GM18519 (cell line): Measurements from ENCODE around the gene GRIN2C.
"Not testable (repeated sequence)": the region's sequence is repeated elsewhere in the genome, so short reads cannot be mapped to it uniquely, and the experiment has no call there.

Source experiments
- ATAC-seq: cut with Tn5 transposase; IDR thresholded peaks from one replicate; pipeline ENCODE4 v1.9.1; 2021; ENCODE audit warnings: mild to moderate bottlenecking, moderate library complexity; ENCODE audit not compliant: unreplicated experiment, low FRiP score

Gene GRIN2C

DNA sequence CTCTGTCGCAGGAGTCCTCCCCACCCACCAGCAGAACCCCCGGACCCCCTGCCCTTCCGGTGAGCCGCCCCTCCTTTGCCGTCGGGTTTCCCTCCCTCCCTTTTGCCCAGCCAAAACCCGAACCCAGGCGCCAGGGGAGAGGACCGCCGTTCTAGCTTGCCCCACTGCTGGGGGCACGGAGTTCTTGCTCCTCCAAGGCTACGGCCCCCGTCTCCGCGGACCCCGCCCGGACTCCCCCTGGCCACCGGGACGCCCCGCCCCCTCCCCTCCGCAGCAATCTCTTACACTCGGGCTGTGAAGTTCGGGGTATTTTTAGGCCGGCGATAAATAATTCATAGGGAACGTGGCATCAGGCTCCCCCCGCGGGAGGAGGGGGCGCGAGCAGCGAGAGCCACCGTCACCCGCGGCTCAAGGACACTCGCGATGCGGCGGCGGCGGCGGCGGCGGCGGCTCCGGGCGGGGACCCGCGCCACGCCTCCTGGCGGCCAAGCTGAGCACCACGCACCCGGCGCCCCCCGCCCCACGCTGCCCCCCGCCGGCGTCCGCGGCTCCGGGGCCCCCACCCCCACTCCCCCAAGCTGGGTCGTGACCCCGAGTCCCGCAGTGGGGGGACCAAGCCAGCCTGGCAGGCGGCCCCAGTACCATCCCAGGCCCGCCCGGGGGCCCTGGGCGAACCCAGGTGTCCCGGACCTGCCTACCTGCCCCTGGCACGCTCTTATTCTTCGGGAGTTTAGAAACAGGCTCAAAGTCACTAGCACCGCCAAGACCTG lies at the start of gene GRIN2C:
Gene GRIN2C (minus strand): TSS at position 427 of the 770 bp plus-strand sequence. CDS start 4,793 bp downstream, outside the sequence.
- ATAC-seq, result no peak

DNA sequence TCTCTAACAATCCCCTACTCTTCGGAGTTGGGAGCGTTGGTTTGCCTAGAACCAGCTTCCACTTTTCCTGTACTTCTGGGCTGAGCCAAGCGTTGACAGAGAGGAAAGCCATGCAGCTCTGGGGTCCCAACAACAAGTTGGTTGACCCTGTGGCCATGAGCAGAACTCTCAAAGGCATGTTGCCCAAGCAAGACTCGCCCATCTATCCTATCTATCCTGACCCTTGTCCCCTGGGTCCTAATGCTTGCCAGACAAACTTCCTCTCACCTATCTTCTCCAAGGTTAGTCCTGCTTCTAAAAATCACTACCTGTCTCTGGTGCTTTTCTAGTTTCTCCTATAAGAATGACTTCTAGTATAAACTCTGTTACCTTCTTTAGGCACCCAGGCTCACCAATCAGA lies 49.4 kb upstream of the GRIN2C start:
- not testable (repeated sequence) for ATAC-seq

DNA sequence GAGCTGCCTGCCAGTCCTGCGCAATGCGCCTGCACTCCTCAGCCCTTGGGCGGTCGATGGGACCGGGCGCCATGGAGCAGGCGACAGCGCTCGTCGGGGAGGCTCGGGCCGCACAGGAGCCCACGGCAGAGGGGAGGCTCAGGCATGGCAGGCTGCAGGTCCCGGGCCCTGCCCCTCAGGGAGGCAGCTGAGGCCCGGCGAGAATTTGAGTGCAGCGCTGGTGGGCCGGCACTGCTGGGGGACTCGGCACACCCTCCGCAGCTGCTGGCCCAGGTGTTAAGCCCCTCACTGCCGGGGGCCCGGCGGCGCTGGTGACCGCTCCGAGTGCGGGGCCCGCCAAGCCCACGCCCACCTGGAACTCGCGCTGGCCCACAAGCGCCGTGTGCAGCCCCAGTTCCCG lies 47.3 kb upstream of the GRIN2C start:
- ATAC-seq, result no peak

DNA sequence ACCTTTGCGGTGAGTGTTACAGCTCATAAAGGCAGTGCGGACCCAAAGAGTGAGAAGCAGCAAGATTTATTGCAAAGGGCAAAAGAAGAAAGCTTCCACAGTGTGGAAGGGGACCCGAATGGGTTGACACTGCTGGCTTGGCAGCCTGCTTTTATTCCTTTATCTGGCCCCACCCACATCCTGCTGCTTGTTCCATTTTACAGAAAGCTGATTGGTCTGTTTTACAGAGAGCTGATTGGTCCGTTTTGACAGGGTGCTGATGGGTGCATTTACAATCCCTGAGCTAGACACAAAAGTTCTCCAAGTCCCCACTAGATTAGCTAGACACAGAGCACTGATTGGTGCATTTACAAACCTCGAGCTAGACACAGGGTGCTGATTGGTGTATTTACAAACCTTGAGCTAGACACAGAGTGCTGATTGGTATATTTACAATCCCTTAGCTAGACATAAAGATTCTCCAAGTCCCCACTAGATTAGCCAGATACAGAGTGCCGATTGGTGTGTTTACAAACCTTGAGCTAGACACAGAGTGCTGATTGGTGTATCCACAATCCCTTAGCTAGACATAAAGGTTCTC lies 46.6 kb upstream of the GRIN2C start:
- ATAC-seq, result not testable (repeated sequence)

DNA sequence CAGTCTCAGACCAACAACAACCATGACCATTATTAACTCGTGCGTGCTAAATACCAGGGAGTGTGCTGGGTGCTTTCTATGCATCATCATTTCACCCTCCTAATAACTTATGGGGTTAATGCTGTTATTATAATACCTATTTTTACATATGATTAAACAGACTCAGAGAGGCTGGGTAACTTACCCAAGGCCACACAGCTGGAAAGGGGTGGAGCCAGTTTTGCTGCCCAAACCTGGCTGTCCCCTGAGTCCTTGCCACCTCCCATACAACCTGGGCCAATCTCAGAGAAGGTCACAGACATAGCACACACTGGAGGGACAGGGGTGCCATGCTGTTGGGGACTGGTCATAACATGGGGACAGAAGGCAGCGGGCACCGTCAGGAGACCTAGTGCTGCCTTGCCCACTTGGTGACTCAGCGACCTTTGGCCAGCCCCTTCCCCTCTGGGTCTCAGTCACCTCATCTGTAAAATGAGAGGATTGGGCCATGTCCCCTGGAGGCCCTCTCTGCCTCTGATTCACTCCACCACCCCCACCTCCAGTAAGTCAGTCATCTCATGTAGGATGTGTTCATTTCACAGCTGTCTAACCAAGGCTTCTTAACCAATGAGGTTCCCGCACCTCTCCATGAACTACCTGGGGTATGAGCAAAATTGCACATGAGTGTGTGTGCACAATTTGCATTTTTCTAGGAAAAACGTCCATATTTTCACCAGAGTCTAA lies 45.2 kb upstream of the GRIN2C start:
- ATAC-seq, result no peak

DNA sequence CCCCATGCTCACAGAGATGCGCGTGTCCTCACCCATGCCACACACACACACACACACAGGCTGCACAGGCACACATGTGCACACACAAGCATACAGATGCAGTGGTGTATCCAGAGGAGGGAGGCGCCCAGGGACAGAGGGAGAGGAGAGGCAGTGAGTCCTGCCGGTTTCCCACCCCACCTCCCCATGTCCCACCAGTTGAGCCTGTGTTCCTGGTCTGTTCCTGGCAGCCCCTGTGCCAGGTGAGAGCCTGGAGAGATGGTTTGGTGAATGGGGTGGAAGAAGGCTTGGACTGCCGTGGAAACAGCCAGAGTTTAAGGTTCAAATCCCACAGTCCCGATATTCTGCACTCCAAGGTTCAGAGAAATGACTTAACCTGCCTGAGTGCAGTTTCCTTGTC lies 44.0 kb upstream of the GRIN2C start:
- ATAC-seq, result no peak

DNA sequence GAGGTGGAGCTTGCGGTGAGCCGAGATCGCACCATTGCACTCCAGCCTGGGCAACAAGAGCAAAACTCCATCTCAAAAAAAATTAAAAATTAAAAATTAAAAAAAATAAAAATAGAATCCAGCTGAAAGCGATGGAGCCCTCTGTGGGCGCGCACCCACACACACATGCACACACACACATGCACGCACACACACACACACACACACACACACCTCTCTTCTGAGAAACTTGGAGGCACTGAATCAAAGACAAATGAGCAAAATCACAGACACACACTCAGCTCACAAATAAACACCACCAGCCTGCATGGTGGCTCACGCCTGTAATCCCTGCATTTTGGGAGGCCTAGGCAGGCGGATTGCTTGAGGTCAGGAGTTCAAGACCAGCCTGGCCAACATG lies 43.3 kb upstream of the GRIN2C start:
- ATAC-seq, result no peak

DNA sequence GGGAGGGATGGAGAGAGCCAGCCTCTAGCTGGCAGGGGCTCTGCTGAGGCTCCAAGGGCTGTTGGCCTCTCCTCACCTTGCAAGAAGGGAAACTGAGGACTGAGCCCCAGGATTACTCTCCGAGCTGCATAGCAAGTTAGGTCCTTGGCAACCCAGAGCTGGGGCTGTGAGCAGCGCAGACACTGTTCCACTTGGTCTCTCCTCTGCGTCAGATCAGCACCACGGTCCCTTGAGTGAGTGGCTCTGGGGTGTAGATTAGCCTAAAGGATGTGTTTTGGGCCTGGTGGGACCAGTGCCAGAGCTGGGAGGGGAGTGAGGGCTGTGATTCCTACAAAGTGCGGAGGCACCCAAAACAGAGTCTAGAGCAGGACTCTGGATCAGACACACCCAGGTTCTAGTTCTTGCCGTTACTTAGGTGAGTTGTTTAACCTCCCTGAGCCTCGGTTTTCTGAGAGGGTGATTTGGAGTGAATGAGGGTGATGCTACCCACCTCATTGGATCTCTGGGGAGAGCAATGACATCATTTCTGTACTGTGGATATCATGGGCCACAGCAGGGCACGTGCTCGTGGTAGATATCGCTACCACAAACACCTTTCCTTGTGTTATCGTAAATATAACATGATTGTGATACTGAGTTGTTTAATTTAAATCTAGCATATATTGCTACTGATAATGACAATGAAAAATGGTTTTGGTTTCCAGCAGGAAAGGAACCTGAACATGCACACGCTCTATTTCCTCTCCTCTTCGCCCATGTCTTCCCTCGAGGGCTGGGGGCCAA lies 41.9 kb upstream of the GRIN2C start:
- ATAC-seq, result no peak

DNA sequence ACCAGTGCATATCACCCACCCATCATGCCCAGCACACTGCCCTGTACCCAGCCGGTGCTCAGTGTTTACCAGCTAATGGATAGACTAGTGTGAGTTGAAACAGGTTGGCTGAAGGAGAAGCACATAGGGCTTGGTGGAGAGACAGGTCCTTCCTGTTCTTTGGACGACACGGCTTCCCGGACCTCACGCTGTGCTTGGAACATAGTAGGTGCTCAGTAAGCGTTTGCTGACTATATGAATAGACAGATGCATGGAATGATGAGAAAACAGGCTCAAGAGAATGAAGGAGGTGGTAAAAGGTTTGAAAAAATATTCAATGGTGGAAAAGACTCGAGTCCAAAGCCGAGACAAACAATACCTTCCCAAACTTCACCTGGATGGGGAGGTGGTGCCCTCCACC lies 40.5 kb upstream of the GRIN2C start:
- ATAC-seq, result no peak

DNA sequence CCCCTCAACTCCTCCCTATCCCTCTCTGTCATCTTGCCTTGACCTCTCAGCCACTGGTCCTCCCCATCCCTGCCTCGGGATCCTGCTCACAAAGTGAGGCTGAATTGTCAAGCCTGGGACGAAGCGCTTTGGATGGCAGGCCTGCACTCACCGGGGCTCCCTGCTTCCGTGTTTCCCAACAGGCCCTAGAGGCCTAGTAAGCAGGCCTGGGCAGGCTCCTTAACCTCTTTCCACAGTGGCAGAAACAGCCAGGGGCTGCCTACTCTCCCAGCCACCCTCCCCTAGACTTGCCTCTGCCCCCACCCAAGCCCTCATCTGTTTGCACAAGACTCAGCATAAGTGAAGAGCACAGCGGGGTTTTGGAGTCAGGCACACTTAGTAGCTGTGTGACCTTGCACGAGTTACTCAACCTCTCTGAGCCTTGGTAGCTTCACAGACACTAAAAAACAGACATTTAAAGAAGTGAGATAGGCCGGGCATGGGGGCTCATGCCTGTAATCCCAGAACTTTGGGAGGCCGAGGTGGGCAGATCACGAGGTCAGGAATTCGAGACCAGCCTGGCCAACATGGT lies 38.8 kb upstream of the GRIN2C start:
- no peak for ATAC-seq

DNA sequence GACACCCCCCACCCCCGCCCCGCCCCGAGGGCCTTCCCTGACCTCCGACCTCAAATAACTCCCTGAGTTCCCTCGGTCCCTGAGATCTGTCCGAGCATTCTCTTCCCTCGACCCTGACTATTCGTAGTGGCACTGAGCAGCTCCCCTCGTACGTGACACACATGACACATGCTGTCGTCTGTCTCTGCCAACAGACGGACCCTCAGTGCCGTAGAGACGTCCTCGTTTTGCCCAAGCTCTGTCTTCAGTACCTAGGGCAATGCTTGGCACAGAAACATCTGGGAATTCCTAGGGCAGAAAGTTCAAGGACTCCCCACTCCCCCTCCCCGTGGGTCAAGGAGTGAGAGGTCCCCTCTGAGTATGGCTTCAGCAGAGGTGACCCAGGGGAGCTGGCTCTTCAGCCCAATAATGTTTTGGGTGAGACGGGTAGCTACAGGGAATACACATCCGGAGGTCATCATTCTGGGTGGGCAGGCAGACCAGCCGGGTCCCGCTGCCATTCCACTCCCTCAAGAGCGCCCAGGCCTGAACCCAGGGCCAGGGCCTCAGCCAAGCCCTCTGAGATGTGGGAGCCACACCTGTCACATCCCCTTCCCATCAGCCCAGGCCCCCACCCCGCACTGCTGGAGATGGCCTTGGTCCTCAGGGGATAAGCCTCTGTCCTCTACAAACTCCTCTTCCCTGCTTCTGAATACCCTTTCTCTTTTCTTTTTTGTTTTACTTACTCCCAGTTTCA lies 34.4 kb upstream of the GRIN2C start:
- ATAC-seq, result no peak

DNA sequence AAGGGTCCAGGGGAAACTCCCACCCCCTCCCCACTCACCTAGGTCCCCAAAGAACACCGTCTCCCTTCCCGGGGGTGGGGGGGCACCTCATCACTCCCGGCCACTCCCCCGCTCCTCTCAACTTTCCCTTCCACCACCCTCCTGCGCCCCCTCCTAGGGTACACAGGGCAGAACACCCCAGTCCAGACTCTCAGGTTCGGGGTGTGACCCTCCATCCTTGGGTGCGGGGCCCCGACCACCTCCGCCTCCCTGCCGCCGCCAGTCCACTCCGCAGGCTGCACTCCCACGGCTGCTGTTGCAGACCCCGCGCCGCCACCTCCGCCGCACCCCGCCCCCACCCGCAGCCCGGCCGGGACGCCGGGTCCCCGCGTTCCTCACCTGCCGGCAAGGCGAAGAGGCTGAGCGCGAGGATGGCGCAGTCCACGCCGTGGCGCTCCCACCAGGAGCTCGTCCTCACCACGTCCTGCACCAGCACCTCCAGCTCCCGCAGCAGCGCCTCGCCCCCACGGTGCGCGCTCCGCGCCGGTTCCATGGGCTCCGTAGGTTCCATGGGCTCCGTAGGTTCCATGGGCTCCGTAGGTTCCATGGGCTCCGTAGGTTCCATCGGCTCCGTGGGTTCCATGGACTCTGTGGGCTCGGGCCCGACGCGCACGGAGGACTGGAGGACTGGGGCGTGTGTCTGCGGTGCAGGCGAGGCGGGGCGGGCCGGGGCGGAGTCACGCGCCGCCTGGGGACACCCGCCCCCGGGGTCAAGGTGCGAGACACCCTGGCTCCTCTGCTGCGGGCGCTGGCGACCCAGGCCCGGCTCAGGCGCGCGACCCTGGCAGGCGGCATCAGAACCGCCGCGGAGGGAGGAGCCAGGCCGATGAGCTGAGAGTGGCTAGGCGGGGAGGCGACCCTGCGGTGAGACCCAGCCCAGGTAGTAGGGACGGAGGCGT lies 33.6 kb upstream of the GRIN2C start, which contains the start of gene FADS6:
Gene FADS6 (minus strand): TSS at position 660 of the 938 bp plus-strand sequence. CDS start 38 bp downstream, at position 622.
- ATAC-seq, result no peak

DNA sequence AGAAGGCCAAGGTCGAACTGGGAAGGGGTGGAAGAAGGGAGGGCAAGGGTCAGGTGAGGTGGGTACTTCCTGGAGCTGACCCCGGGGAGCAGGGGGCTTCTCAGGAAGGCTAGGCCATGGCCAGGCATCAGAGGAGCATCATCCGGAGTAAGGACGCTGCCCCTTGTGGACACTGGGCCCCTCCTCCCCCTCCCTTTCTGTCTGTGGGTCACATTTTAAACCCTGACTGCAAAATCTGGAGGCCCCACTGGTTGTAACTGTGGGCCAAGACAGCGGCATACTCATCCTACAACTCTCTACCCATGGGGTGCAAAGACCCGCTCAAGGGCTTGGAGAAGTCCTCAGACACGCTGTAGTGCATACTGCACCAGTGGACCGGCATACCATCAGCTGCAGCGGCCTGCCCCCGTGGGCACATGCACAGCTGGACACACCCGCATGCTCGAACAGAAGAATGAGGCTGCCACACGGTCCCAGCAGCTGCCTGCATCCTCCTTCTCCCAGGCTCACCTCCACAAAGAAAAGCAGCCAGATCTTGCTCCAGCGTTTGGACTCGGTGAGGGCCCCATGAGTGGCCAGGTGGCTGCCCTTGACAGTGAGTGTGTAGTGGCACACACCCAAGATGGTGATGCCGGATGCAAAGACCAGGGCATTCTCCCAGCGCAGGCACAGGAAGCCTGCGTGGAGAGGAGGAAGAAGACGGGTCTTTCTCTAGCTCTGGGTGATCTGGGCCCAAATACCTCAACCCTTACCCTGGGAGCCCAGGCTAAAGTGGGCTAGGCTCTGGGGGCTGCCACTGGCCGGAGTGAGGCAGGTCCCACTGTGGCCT lies 32.5 kb upstream of the GRIN2C start:
- no peak for ATAC-seq

DNA sequence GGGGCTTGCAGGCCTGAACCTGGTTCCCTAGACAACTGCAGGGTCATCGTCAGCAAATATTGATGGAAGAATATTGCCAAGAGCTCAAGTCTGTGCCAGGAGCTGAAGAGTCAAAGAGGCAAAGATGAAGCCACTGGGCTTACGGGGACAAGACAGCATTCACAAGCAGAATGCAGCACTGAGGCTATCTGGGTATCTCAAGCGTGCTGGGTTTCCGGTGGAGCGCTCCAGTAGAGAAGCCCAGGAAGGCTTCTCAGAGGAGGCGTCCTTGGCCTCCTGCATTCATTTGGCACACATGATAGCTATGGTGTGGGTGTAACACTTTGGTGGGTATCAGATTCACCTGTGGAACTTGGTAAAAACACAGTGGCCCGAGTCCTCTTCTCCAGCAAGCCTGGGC lies 30.9 kb upstream of the GRIN2C start:
- no peak for ATAC-seq

DNA sequence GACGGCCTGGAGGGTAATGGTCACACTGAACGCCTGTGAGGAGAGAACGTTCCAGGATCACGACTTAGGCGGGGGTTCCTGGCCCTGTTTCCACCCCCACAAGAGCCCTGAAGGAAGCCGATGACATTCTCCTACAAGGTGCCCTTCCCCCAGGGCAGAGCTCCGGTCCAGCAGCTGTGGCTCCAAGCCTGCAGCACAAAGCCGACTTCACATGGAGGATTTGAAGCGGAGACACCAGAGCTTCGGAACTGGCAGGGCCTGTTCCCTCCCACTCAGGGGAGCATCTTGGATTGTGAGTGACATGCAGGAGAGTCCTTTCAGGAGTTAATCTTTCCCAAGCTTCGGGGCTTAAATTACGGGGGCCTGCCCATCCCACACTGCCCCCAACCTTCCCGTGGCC lies 28.8 kb upstream of the GRIN2C start:
- no peak for ATAC-seq

DNA sequence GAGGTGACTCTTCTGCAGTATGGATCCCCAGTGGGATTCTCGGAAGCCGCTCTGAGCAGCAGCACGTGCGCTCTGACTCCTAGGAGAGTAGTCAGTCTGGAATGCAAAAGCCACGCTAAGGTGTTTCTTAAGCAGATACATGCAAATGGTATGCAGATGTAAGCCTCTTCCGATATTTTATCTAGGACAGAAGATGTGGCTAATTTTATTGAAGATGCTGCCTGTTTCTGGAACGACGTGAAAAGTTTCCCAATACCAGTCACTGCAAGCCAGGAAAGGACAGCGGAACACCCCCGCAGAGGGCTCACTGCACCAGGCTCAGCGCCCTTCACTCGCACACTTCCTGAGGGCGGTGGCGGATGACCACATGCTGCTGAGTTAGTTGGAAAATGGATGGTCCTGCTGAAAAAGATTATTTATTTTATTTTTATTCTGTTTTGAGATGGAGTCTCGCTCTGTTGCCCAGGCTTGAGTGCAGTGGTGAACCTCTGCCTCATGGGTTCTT lies 23.6 kb upstream of the GRIN2C start:
- ATAC-seq, result no peak

DNA sequence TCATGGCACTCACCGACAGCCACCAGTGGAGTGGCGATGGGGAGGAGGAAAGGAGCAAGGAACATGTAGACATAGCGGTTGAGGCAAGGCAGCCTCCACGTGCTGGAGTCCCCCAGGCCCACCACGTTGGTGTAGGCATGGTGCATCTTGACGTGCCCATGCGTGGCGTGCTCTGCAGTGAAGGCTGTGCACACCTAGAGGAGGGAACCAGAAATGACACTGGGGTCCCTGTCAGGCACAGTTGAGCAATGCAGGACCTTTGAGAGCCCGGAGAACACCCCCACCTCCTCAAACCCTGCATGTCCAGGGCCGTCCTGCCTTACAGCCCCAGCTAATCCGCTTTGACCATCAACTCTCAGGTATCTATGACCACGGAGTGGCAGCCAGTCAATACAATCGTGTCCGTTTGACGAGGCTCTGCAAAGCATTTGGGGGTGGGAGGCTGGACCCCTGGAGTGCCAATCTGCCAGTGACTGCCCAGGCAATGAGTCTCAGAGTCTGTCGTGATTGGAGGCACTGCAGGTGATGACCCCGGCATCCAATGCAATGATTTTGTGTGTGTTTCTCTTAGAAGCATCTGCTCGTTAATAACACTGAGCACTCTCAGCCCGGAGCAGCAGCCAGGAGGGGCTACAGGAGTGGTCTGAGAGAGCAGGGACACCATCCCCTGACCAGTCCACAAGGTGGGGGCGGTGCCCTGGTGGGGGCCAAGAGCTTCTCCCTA lies 23.0 kb upstream of the GRIN2C start:
- no peak for ATAC-seq
